ENCODE measurements around the gene NOTUM.
"Not testable (repeated sequence)": the region's sequence is repeated elsewhere in the genome, so short reads cannot be mapped to it uniquely, and the experiment has no call there.

The NOTUM gene

DNA sequence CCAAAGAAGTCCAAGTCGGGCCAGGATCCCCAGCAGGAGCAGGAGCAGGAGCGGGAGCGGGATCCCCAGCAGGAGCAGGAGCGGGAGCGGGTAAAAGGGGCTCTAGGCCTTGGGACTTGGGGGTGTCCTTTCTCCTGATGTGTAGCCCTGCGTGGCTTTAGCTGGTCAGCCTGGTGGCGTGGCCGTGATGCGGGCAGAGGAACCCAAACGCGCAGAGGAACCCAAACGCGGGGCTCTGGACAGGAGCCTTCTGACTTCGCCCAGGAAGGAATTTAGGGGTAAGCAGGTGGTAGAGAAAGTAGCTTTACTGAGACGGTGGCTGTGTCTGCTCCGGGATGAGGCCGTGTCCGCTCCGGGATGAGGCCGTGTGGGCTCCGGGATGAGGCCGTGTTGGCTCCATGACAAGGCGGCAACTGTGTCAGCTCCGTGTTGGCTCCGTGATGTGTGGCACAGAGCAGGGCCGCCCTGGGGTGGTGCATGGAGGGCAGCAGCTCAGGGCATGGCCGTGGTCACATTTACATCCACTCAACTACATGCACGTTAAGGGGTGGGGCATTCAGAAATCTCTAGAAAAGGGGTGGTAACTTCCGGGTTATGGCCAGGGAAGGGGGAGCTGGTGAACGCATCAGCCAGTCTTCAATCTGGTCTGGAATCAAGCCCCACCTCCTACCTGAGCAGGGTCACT, 35.9 kb upstream of the NOTUM start:
- no peak for DNase-seq (ENCODE audit: low read depth in 2 of 2, low spot score in 1 of 2)

DNA sequence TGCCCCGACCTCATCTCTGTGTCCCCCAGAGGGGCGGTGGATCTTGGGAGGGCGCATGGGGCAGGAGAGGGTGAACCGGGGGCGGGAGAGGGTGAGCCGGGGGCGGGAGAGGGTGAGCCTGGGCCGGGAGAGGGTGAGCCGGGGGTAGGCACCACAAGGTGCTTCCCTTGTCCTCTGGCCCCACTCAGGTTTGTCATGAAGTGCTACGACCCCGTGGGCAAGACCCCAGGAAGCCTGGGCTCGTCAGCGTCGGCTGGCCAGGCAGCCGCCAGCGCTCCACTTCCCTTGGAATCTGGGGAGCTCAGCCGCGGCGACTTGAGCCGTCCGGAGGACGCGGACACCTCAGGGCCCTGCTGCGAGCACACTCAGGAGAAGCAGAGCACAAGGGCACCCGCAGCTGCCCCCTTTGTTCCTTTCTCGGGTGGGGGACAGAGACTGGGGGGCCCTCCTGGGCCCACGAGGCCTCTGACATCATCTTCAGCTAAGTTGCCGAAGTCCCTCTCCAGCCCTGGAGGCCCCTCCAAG, 35.3 kb upstream of the NOTUM start:
- DNase-seq (ENCODE audit: low read depth in 2 of 2, low spot score in 1 of 2): no peak

DNA sequence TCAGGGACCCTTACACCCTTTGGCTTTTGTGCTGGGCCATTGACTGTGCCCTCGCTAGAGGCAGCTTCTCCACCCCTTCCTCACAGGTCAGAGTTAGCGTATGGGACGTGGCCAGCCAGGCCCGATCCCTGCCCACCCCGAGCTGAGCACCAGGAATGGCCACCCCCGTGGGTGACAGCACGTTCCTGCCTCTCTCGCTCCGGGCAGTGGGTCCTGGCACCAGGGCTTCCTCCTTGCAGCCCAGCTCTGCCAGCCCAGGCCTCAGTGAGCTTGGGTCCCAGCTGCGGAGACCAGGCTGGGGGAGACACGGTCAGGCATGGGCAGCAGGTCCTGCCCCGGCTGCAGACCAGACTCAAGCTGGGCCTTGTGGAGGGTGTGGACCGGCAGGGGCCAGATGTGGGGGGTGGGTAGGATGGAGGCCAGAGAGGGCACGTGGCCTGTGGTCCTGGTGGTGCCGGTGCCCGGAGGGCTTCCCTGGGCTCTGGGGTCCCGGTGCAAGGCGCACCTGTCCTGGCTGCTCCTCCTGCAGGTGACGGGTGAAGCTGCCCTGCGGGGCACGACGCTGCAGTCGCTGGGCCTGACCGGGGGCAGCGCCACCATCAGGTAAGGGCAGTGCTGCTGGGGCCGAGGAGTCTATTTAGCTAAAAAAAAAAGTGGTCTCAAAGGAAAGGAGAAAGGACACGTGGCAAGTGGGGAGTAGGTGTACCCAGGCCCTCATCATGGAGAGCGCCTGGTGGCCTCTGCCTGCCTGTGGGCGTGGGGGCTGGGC, 34.7 kb upstream of the NOTUM start:
- no peak for DNase-seq (ENCODE audit: low read depth in 2 of 2, low spot score in 1 of 2)

DNA sequence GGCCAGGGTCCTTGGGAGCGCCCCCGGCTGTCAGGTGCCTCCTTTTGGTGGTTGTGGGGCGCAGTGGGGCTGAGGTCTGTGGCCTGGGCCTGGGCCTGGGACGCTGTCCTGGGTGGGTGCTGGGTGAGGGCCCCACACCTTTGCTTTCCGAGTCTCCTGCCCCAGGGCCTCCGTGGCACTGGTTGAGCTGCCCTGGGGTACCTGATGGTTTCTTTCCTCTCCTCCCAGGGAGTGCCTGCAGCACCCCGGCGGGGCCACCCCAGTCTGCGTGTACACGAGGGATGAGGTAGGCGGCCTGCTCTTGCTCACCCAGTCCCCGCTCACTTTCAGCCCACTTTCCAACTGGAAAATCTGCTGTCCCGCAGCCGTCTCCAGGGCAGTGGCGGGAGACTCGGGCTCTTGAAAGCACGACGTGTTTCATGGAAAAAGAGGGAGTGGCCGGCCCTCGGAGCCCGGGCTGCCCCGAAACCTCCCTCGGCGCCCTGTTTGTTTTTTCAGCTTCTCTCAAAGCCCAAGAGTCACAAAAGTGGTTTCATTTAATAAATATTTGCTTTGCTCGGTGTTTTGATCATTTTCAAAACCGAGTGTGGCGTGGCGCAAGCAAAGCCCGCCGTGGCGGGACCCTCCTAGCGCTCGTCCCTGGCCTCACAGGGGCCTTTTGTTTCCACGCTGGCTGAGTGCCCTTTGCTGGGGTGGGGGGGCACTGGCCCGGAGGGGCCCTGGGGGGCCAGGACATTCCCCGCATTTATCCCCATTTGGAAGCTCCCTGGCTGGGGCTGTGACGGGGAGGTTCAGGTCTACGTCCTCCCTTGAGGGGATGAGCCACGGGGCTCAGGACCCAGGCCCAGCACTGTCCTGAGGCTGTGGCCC, 33.8 kb upstream of the NOTUM start:
- DNase-seq (ENCODE audit: low read depth in 2 of 2, low spot score in 1 of 2): no peak

DNA sequence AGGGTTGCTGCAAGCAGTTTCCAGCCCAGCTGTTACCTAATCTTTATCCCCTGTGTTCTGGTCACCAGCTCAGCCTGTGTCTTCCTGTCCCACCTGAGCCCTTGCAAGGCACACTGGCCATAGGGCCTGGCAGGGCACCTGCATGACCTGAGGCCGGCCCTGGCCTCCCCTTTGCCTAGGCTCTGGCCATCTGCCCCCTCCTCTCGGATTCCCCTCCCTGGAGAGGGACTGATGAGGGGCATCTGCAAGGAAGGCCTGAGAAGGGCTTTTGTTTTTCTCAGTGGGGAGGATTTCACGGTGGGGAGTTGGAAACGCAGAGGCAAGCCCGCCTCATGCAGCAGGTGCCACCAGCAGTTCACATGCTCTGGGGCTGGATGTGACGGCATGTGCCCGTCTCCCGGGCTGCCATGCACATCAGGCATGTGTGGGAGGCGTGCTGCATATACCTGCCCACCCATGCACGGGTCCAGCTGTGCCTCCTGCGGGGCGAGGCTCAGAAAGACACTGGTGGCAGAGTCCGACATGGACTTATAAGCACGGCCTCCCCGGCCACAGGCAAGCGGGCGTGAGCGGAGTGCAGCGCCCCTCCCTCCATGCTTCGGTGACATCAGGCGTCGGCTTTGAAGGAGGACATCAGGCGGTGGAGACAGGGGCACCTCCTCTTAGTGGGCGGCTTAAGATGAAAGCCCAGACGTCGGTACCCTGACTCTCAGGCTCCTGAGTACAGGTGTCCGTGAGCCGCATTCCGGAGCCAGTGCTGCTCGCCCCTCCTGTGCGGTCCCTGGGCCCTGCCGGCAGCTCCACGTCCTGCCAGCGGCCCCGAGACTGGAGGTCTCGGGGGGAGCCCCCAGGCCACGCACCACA, 33.0 kb upstream of the NOTUM start:
- no peak for DNase-seq (ENCODE audit: low read depth in 2 of 2, low spot score in 1 of 2)

DNA sequence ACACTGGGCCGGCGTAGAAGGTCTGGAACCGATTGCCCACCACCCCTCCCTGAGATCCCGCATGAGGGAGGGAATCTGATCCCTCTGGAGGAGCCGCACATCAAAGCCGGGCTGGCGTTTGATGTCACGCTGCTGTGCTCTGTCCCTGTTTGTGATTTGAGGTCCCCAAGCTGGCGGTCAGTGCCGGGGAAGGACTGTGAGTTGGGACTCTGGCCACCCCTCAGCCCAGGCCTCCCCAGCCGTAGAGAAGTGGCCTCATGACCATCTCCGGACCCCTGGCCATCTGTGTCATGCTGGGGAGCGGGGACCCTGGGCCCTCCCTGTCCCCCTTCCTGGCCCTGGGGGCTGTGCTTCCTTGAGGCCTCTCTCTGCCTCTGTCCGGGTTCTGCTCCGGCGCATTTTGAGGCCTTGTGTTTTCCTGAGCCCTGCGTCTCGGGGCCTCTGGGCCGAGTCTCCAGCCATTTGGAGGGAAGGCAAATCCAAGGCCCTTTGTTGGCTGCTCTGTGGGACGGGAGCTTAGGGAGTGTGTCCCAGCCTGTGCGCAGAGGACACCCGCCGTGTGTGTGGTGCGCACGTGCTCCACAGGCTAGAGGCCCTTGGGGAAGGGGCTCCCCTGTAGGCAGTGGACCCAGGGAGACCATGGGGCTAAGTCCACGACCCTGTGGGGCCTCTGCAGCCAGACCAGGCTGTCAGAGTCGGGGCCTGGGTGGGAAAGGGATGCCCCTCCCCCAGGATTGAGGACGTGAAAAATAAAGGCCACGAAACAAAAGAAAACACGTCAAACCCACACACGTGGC, 31.5 kb upstream of the NOTUM start:
- no peak for DNase-seq (ENCODE audit: low read depth in 2 of 2, low spot score in 1 of 2)

DNA sequence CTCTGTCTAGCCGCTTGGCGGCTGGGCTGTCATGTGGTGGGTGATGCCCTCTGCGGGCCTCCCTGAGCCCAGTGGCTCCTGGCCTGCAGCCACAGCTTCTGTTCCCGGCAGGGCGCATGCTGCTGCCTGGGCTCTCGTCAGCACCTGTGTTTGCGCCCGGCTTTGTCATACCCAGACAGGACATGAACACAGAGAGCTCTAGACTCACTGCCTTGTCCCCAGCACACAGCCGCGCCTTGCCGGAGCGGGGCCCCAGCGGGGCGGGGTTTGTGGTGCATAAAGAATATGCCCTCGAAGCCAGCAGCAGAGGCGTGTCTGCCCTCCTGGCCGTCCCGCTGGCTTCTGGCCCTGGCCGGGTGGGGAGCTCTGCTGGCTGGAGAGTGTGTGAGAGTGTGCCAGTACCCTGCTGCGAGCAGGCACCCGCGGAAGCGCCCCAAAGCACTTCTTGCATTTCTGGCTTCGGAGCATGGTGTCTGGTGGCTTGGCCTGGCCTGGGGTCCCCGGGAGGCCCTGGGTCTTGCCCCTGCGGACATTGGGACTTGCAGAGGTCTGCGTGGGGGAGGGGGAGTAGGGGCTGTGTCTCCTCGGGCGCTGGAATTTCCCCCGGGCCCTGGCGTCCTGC, 30.8 kb upstream of the NOTUM start:
- DNase-seq (ENCODE audit: low read depth in 2 of 2, low spot score in 1 of 2): no peak

DNA sequence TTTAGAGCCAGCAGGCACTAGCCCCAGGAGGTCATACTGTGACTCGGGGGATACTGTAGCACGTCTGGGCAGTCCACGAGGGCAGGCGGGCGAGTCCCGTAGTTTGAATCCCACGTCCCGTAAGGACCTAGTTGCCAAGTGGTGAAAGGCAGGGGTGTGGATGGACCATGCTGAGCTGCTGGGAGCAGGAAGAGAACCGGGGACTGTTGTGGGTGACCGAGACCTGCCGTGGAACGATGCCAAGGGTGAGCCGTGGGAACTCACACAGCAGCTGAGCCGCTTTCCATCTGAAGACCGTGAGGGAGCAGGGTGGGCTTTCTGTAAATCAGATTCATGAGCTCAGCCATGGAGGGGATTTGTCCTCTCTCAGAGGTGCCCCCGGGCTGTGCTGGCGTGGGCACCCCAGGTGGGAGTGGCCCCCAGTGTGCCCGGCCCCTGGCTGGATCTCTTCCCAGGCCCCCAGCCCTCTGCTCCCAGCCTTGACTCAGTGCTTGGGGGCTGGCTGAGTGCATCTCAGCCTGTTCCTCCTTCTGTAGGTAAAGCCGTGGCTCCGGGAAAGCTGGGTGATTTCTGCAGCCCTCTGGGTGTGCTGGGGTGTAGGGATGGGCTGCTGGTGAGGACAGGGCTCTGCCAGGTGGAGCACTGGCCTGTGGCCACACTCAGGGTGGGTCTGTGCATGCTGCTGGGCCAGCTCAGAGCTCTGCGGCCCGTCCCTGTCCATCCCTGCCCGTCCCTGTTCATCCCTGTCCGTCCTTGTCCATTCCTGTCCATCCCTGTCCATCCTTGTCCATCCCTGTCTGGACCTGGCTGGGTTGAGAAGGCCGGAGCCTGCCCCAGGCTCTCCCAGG, 30.1 kb upstream of the NOTUM start:
- no peak for DNase-seq (ENCODE audit: low read depth in 2 of 2, low spot score in 1 of 2)

DNA sequence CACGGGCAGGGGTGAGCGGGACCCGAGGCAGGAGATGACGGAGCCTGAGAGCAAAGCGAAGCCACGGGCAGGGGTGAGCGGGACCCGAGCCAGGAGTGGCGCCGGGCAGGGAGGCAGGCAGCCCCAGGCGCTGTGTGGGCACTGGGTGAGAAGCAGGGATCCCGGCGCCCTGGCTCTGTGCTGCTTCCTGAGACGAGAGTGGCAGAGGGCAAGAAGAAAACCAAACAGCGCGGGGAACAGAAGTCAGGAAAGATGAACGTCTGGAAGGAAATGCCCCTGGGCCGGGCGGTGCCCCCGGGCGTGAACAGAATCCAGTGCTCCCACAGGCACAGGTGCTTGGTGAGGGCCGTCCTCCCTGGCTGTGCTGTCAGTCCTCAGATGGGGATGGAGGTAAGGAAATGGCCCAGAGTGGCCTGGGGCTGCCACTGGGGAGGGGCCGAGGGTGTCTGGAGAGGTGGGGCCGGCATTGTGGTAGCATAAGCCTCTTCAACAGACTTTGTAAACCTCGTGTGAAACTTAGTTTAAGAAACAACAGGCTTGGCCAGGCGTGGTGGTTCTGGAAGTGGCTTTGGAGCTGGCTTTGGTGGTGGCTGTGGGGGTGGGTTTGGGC, 26.3 kb upstream of the NOTUM start:
- DNase-seq (ENCODE audit: low read depth in 2 of 2, low spot score in 1 of 2): no peak

DNA sequence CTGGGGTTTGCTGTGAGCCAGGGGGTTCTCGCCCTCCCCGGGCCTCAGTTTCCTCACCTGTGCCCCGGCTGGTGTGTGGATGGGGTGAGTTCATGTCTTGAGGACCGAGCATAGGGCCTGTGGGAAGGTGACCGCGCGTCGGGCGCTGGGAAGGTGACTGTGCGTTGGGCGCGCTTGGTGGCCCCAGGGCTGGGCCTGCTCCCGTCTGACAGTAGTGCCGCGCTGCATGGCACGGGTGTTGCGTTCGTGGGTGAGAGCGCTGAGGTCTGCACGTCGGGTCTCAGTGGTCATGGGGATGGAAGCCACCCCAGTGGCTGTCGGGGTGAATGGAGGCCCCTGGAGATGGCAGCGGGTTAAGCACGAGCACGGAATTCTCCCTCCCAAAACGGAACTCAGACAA, 25.6 kb upstream of the NOTUM start:
- DNase-seq (ENCODE audit: low read depth in 2 of 2, low spot score in 1 of 2): no peak

DNA sequence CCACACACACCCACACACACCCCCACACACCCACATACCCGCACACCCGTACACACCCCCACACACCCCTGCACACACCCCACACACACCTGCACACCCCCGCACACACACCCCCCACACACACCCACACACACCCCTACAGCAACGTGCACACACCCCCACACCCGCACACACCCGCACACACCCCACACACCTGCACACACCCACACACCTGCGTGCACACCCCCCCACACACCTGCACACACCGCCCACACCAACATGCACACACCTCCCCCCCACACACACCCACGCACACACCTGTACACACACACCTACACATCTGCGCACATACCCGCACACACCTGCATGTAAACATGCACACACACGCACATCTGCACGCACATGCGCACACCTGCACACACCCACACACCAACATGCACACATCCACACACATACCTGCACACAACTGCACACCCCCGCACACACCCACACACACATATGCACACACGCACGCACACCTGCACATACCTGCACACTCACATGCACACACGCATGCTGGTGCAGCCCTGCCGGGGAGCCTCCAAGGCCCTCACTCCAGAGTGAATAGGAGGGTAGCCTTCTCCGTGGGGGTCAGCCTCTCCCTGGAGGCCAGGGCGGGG, 23.9 kb upstream of the NOTUM start:
- no peak for DNase-seq (ENCODE audit: low read depth in 2 of 2, low spot score in 1 of 2)

DNA sequence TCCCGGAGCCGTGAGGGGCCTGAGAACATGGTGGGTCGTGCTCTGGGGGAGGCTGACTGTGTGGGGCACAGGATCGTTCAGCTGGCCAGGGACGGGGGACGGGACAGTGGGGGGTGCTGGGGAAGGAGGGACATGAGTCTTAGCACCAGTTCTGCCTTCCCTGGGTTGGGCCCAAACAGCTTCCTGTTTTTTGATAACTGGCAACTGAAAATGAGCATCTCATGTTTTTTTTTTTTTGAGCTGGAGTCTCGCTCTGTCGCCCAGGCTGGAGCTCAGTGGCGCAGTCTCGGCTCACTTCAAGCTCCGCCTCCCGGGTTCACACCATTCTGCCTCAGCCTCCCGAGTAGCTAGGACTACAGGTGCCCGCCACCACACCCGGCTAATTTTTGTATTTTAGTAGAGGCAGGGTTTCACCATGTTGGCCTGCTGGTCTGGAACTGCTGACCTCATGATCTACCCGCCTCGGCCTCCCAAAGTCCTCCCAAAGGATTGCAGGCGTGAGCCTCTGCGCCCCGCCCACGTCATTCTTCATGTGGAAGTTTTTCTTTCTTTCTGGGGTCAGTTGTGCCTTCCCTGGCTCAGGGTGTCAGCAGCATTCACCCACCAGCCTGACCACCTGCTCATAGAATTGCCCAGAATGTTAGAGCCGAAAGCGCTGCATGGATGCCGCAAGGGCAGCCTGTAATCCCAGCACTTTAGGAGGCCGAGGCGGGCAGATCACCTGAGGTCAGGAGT, 22.8 kb upstream of the NOTUM start:
- DNase-seq (ENCODE audit: low read depth in 2 of 2, low spot score in 1 of 2): no peak

DNA sequence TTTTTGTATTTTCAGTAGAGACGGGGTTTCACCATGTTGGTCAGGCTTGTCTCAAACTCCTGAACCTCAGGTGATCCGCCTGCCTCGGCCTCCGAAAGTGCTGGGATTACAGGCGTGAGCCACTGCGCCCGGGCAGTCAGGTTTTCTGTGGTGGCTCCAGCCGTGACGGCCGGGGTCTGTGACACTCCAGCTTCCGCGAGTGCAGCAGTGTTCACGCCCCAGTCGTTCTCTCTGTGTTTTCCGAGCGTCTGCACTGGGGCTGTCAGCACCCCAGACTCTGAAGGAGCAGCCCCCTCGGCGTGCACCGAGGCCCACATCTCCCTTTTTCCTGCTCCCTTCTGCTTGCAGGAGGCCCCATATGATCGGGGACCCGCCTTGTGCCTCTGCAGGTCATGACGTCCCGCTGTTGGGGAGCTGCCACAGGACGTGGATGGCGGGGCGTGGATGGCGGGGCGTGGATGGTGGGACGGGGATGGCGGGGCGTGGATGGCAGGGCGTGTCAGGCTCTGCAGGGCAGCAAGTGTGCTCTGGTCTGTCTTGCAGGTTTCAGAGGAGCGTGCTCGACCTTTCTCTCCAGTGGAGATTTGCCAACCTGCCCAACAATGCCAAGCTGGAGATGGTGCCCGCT, 22.1 kb upstream of the NOTUM start:
- DNase-seq (ENCODE audit: low read depth in 2 of 2, low spot score in 1 of 2): no peak

DNA sequence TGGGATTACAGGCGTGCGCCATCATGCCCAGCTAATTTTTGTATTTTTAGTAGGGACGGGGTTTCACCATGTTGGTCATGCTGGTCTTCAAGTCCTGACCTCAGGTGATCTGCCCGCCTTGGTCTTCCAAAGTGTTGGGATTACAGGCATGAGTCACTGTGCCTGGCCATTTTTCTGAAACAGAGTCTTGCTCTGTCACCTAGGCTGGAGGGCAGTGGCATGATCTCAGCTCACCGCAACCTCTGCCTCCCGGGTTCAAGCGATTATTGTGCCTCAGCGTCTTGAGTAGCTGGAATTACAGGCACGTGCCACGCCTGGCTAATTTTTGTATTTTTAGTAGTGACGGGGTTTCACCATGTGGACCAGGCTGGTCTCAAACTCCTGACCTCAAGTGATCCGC, 20.5 kb upstream of the NOTUM start:
- DNase-seq (ENCODE audit: low read depth in 2 of 2, low spot score in 1 of 2): not testable (repeated sequence)

DNA sequence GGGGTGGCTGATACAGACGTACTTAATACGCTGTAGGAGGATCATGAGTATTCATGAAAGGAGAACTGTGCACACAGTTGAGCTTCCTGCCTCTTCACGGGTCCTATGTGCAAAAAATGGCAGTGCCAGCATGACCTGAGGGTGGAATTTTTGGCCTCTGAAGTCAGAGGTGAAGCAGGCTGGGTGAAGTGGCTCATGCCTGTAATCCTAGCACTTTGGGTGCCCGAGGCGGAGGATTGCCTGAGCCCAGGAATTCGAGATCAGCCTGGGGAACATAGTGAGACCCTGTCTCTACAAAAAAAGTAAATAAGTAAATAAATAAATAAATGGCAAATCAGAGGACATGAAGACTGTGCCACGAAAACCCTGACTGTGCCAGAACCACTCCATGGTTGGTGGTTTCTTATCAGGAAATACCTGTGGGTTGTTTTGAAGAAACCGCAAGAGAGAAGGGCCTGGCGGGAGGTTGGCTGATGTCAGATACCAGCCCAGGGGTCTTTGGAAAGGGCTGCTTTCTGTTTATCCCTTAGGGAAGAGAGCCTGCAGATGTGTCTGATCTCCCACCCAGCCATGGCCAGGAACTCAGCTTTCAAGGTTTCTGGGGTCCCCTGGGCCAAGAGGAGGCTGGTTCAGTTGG, 19.8 kb upstream of the NOTUM start:
- DNase-seq (ENCODE audit: low read depth in 2 of 2, low spot score in 1 of 2): no peak

DNA sequence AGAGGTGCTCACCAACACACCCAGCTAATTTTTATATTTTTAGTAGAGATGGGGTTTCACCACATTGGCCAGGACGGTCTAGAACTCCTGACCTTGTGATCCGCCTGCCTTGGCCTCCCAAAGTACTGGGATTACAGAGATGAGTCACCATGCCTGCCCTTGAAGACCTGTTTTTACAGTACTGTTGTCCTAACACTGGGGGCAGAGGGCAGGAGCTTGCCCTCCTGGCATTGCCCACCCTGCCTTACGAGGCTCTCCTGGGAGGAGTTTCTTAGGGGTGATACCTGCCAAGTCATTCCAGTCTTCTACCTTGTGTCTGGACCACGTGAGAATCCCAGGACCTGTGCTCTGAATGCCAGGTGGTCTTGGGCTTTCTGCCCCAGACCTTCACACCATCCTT, 19.1 kb upstream of the NOTUM start:
- DNase-seq (ENCODE audit: low read depth in 2 of 2, low spot score in 1 of 2): no peak
